Left lung (tissue), 10 donors: ENCODE measurements around the gene DTYMK. TPM values are rescaled to one million over a fixed set of nuclear protein-coding genes. Genes with fewer than 3 reads are reported as not detected.
"Not testable (repeated sequence)": the region's sequence is repeated elsewhere in the genome, so short reads cannot be mapped to it uniquely, and the experiment has no call there.

Experiments
- ATAC-seq: fragments of 200-7000 bp; cut with Tn5 transposase; one replicate; pipeline ENCODE4 v1.9.1; 2020; ENCODE audit warnings: moderate library complexity
- DNase-seq, 4 donors: peaks; one replicate each; pipeline ENCODE4 v3.0.0-alpha.2; 2013 to 2020
- H3K27ac ChIP-seq, 2 donors: fragments of 200-600 bp; sonication (generic) in 1 of 2; one replicate each; pipeline versions ENCODE4 v1.5.0 to v1.8.0; 2020 to 2021
- H3K27me3 ChIP-seq, 2 donors: fragments of 200-600 bp; sonication (generic) in 1 of 2; one replicate each; pipeline versions ENCODE4 v1.5.0 to v1.8.0; 2020 to 2021
- H3K36me3 ChIP-seq, 2 donors: fragments of 200-600 bp; sonication (generic) in 1 of 2; one replicate each; pipeline versions ENCODE4 v1.5.0 to v1.8.0; 2020 to 2021
- H3K4me1 ChIP-seq, 2 donors: fragments of 200-600 bp; one replicate each; pipeline ENCODE4 v1.8.0; 2021
- H3K4me3 ChIP-seq, 2 donors: fragments of 200-600 bp; sonication (generic) in 1 of 2; one replicate each; pipeline versions ENCODE4 v1.5.0 to v1.8.0; 2020 to 2021; ENCODE audit warnings: mild to moderate bottlenecking in 1 of 2
- H3K9me3 ChIP-seq, 2 donors: fragments of 200-600 bp; sonication (generic) in 1 of 2; one replicate each; pipeline versions ENCODE4 v1.5.0 to v1.8.0; 2020 to 2021
- intact Hi-C, 2 donors: fragments of 100-400 bp; cut with DNase I; formaldehyde crosslinking; loops; one replicate each; pipeline versions ENCODE4 v1.11.2 to v1.14.2; 2022
- polyA plus RNA-seq, 6 donors: library from polyadenylated mRNA; unstranded; fragments of 120-200 nt; gene quantifications; one replicate each; pipeline ENCODE4 v1.2.1, GENCODE V29; 2013; ENCODE audit not compliant: insufficient read length in 6 of 6
- total RNA-seq, 2 donors: library from RNA; stranded (reverse); fragmentation: NEBNext Ultra II Directional; extraction: Animal tissue kit (Norgen Biotek cat#: 25700); gene quantifications; one replicate each; pipeline ENCODE4 v1.2.1, GENCODE V29; 2021
- TF ChIP-seq, protein P1 (sequence below), 2 donors: fragments of 200-600 bp; sonication (generic) in 1 of 2; IDR thresholded peaks; one replicate each; pipeline versions ENCODE4 v1.5.0 to v1.8.0; 2021; ENCODE audit warnings: antibody characterized with exemption in 2 of 2
- donor health status: DM: no; HTN: yes; CAD: no.
- donor health status: DM: no; HTN: no; CAD: no.

DTYMK gene
- total and polyA plus RNA-seq, 8 donors: 28.7 to 56.2 (median 42.2) TPM

DNA sequence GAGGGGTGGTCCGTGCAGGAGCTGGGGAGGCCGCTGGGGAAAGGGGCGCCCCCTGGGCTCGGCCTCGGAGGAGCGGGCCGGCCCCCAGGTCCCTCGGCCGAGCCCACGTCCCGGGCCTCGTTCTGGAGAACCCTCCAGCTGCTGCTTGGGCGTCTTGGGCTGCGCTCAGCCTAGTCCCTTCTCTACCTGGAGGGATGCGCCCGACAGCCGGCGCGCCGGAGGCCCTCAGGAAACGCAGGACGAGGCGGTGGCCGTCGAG, 47.5 kb upstream of the DTYMK start:
- DNase-seq (no peak), ATAC-seq (no peak)
- intact Hi-C loops: loop anchor here in 1 of 2 donors (10.0 kb wide), 1 partner anchor 141 kb away; no protein-coding TSS in a partner anchor
- TF ChIP-seq, protein P1, sequence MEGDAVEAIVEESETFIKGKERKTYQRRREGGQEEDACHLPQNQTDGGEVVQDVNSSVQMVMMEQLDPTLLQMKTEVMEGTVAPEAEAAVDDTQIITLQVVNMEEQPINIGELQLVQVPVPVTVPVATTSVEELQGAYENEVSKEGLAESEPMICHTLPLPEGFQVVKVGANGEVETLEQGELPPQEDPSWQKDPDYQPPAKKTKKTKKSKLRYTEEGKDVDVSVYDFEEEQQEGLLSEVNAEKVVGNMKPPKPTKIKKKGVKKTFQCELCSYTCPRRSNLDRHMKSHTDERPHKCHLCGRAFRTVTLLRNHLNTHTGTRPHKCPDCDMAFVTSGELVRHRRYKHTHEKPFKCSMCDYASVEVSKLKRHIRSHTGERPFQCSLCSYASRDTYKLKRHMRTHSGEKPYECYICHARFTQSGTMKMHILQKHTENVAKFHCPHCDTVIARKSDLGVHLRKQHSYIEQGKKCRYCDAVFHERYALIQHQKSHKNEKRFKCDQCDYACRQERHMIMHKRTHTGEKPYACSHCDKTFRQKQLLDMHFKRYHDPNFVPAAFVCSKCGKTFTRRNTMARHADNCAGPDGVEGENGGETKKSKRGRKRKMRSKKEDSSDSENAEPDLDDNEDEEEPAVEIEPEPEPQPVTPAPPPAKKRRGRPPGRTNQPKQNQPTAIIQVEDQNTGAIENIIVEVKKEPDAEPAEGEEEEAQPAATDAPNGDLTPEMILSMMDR (IDR thresholded peaks at IDR 0.05): no peak
- Histone ChIP-seq H3K36me3 (peaks cover 0 to 6% of the 10 kb centered on the region in 2 donors), H3K4me1 (peaks cover 4 to 52% of the 10 kb centered on the region in 2 donors), H3K4me3 (peak overlapping the region; percentile 98), H3K27ac (peak overlapping the region; percentile 33 to 84), H3K9me3 (no peaks in the 10 kb centered on the region), H3K27me3 (no peaks in the 10 kb centered on the region)

DNA sequence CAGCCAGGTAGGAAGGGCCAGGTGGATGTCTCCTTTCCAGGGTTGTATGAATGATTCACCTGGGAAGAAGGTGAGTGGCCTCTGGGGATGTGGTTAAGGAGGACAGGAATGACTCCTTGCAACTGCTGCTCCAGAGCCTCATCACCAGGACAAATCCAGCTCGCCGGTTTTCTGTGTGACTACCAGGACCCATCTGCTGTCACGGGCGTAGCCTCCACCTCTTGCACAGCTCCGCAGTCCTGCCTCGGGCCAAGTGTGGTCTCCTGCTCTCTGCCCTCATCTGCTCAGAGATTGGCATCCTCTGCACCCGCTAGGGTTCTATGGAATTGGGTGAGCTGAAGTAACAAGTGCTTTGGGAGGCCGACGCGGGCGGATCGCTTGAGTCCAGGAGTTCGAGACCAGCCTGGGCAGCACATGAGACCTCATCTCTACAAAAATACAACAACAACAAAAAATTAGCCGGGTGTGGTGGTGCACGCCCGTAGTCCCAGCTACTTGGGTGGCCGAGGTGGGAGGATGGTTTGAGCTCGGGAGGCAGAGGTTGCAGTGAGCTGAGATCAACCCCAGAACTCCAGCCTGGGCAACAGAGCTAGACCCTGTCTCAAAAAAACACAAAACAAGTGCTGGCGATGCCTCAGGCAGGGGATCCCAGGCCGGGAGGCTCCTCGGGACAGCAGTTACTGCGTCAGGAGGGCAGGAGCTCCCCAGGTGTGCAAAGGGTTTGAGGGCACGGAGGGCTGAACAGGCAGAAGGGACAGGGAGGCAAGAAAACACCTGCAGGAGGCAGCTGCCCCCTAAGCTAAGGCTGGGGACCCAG, 47.0 kb upstream of the DTYMK start:
- intact Hi-C loops: loop anchor here in 1 of 2 donors (10.0 kb wide), 1 partner anchor 141 kb away; no protein-coding TSS in a partner anchor
- no peak for ATAC-seq
- Histone ChIP-seq H3K36me3 (peaks cover 0 to 6% of the 10 kb centered on the region in 2 donors), H3K27me3 (no peaks in the 10 kb centered on the region), H3K27ac (peak overlapping the region; percentile 33 to 84), H3K4me1 (peaks cover 4 to 52% of the 10 kb centered on the region in 2 donors), H3K4me3 (peak overlapping the region; percentile 98), H3K9me3 (no peaks in the 10 kb centered on the region)
- TF ChIP-seq, protein P1 (IDR thresholded peaks at IDR 0.05): no peak
- DNase-seq: peak in 1 of 4 donors; percentile 60

DNA sequence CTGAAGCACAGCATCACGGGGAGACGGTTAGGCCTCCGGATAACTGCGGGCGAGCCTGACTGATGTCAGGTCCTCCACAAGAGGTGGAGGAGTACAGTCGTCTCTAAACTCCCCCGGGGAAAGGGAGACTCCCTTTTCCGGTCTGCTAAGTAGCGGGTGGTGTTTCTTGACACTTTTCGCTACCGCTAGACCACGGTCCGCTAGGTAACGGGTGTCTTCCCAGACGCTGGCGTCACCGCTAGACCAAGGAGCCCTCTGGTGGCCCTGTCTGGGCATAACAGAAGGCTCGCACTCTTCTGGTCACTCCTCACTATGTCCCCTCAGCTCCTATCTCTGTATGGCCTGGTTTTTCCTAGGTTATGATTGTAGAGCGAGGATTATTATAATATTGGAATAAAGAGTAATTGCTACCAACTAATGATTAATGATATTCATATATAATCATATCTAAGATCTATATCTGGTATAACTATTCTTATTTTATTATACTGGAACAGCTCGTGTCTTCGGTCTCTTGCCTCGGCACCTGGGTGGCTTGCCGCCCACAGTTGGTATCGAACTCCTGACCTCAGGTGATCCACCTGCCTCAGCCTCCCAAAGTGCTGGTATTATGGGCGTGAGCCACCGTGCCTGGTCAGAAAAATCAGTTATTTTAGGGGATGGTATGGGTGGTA, 46.0 kb upstream of the DTYMK start:
- H3K27ac ChIP-seq, ATAC-seq, H3K36me3 ChIP-seq, H3K4me3 ChIP-seq, H3K27me3 ChIP-seq, H3K9me3 ChIP-seq: not testable (repeated sequence)
- TF ChIP-seq, protein P1 (IDR thresholded peaks at IDR 0.05): peak; percentile 36 to 83
- intact Hi-C loops: loop anchor here in 1 of 2 donors (10.0 kb wide), 1 partner anchor 142 kb away; no protein-coding TSS in a partner anchor
- peak in 2 of 4 donors; percentile 11 to 90 for DNase-seq
- H3K4me1 ChIP-seq: peaks cover 4 to 52% of the 10 kb centered on the region in 2 donors

DNA sequence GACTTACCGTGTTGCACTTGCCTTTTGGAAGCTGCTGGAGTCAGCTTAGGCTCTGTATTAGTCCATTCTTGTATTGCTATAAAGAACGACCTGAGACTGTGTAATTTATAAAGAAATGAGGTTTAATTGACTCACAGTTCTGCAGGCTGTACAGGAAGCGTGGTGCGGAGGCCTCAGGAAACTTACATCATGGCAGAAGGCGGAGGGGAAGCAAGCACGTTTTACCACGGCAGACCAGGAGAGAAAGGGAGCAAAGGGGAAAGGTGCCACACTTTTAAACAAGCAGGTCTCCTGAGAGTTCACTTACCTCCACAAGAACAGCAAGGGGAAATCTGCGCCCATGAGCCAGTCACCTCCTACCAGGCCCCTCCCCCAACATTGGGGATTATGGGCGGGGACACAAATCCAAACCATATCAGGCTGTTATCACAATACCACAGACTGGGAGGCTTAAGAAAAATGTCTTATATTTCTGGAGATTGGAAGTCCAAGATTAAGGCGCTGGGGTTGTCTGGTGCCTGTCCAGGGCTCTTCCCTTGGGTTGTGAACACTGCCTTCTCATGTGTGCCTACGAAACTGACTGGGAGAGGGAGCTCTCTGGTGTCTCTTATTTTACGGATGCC, 44.2 kb upstream of the DTYMK start:
- Histone ChIP-seq H3K27ac (peak overlapping the region in 1 of 2 donors; percentile 14), H3K4me3 (no peak overlapping the region), H3K27me3 (no peaks in the 10 kb centered on the region), H3K9me3 (no peaks in the 10 kb centered on the region), H3K36me3 (peaks cover 0 to 8% of the 10 kb centered on the region in 2 donors), H3K4me1 (peaks cover 3 to 48% of the 10 kb centered on the region in 2 donors)
- intact Hi-C loops: loop anchor here in 1 of 2 donors (10.0 kb wide), 1 partner anchor 144 kb away; no protein-coding TSS in a partner anchor
- peak in 1 of 4 donors; percentile 31 for DNase-seq
- no peak for ATAC-seq
- TF ChIP-seq, protein P1 (IDR thresholded peaks at IDR 0.05): no peak
